HG02943 (cell line): ENCODE measurements around the gene SETD1B.
"Not testable (repeated sequence)": the region's sequence is repeated elsewhere in the genome, so short reads cannot be mapped to it uniquely, and the experiment has no call there.

Experiments
- ATAC-seq: cut with Tn5 transposase; IDR thresholded peaks from one replicate; pipeline ENCODE4 v1.9.1; 2021; ENCODE audit warnings: mild to moderate bottlenecking, low read depth, moderate library complexity; ENCODE audit not compliant: unreplicated experiment

SETD1B gene

GRCh38 chr12:121843236-121843982, 39.6 kb downstream of the SETD1B start:
- ATAC-seq, result no peak

DNA sequence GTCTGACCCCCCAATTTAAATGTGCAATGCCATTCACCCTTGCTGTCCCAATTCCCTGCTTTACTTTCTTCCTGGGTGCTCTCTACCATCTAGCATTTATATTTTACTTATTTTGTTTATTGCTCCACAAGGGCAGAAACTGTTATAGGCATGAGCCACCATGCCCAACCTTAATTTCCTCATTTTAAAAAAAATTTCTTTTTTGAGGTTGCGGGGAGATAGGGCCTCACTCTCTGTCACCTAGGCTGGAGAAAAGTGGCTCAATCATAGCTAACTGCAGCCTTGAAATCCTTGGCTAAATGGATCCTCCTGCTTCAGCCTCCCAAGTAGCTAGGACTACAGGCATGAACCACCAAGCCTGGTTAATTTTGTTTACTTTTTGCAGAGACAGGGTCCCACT, 41.9 kb downstream of the SETD1B start:
- no peak for ATAC-seq

DNA sequence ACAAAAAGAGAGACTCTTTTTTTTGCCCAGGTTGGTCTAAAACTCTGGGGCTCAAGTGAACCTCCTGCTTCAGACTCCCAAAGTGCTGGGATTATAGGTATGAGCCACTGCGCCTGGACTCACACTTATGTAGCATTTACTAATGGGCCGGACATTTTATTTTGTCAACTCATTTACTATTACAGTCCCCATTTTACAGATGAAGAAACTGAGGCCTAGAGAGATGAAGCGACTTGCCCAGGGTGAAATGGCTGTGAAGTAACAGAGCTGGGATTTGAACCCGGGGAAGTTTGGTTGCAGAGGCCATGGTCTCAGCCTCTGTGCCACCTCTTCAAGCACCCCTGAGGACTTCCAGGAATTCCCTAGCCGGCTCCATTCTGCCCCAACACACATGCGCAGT, 45.4 kb downstream of the SETD1B start:
- no peak for ATAC-seq

DNA sequence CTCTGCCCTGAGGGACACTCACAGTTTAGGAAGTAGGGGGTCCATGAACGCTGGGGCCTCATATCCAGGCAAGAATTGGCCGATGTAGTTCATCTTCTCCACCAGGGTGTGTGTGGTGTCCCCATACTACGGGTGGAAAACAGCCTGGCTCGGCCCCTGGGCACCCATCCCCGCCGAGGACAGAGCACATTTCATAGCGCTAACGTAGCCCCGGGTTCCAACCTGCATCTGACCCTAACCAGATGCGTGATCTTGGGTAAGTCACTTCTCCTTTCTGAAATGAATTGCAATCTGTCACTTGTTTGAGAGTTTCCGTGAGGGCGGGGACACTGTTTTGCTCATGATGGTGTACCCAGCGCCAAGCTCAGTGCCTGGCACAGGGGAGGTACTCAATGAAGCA, 45.9 kb downstream of the SETD1B start:
- ATAC-seq, result no peak

DNA sequence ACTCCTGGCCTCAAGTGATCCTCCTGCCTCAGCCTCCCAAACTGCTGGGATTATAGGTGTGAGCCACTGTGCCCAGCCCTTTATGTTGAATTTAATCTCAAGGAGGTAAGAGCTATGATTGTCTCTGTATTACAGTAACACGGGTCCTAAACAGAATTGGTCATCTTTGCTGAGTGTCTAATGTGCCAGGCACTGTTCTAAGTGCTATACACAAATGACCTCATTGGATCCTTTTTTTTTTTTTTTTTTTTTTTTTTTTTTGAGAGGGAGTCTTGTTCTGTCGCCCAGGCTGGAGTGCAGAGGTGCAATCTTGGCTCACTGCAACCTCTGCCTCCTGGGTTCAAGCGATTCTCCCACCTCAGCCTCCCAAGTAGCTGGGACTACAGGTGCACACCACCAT, 48.6 kb downstream of the SETD1B start:
- ATAC-seq, result not testable (repeated sequence)

- ATAC-seq, result no peak
Measured at GRCh38 chr12:121857322-121858246, 53.8 kb downstream of the SETD1B start.

DNA sequence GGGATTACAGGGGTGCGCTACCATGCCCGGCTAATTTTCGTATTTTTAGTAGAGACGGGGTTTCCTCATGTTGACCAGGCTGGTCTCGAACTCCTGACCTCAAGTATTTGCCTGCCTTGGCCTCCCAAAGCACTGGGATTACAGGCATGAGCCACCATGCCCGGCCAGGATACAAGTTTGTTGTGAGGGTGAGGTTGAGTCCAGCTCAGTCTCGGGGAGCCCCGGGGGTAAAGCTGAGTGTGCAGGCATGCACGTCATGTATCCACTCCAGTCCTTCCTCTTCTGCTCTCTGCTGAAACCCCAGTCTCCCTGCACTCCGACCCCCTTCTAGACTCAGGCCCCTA, 54.5 kb downstream of the SETD1B start:
- ATAC-seq, result no peak

DNA sequence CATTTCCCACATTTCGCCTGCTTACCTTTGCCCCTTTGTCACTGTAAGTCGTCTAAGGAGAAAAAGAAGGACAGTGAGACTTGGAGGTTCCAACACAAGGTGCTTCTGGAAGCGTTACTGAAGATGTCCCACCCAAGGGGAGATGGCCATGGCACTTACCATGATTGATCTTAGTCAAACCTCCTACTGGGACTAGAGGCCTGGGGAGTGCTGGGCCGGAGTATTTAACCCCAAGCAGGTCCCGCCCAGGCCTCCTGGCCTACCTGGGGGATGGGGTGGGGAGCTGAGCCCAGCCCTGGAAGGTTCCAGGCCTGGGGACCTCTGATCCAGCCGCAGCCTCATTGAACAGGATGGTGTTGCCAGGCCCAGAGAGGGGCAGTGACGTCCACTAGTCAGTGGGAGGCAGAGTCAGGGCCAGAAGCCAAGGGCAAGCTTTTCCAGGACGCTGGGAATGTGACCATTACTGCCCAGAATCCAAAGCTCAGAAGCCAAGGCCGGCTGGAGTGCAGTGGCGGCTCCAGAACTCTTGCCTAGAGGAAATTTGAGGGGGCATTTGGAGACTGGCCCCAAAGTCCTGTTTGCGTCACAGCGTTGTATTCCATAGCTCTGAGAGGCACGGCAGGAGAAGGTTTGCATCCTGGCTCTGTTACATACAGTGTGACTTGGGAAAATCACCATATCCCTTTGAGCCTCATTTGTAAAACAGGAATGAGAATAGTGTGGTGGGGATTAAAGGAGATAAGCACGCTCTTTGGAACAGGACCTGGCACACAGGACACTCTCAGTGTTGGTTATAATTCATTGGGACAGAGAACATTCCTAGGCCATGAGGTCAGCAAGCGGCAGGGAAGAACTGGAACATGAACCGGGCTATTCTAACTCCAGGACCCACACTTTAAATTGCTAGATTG, 55.1 kb downstream of the SETD1B start, which contains the start of gene HPD:
Gene HPD (minus strand): TSS at position 198 of the 911 bp plus-strand sequence. CDS start 36 bp downstream, at position 162.
- ATAC-seq, result no peak

DNA sequence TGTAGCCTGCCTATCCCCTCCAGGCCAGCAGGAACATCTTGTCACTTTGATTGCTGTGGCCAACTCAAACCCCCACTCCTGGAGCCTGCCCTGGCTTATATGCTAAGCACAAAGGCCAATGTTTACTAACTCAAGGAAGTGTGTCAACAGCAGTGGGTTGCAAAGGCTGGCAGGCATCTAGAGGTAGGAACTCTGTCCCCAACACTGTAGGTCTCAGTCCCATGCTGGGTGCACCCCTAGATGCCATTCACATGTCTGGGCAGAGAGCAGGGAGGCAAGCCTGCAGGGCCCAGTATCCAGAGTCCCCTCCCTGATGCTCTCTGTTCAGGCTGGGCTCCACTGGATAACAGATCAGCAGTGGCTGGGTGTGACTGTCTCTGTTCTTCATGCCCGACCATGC, 56.4 kb downstream of the SETD1B start:
- no peak for ATAC-seq

DNA sequence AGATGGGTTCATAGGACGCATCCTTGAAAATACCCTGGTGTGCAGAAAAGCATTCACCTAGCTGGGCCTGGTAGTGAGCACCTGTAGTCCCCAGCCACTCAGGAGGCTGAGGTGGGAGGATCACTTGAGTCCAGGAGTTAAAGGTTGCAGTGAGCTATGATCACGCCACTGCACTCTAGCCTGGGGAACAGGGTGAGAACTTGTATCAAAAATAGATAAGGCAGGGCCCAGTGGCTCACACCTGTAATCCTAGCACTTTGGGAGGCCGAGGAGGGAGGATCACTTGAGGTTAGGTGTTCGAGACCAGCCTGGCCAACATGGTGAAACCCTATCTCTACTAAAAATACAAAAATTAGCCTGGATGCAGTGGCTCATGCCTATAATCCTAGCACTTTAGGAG, 56.9 kb downstream of the SETD1B start:
- not testable (repeated sequence) for ATAC-seq

GRCh38 chr12:121861636-121862254, 57.9 kb downstream of the SETD1B start:
- no peak for ATAC-seq

DNA sequence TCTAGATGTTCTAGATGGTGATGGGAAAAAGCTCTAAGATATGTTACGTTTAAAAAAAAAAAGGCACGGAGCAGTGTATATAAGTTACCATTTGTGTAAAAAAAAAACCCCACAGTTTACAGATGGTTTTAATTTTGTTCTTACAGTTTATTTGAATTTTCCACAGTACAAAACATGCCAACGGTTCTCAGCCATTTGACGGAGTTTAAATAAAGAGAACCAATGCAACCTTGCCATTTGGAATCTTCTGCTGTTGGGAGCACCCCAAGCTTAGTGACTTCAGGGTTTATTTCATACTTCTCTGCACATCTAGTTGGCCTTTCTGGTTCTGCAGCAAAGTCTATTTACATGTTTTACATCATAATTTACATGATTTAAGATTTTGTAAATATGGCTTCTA, 62.5 kb downstream of the SETD1B start:
- no peak for ATAC-seq

DNA sequence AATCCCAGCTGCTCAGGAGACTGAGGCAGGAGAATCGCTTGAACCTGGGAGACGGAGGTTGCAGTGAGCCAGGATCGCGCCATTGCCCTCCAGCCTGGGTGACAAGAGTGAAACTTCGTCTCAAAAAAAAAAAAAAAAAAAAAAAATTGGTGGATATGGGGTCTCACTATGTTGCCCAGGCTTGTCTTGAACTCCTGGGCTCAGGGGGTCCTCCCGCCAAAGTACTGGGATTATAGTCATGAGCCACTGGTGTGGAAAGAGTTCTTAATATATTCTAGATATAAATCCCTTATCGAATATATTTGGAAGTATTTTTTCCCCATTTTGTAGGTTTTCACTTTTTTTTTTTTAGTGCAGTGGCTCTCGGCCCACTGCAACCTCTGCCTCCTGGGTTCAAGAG, 65.4 kb downstream of the SETD1B start:
- not testable (repeated sequence) for ATAC-seq

GRCh38 chr12:121871467-121871866, 67.7 kb downstream of the SETD1B start:
- ATAC-seq, result no peak

- no peak for ATAC-seq
Measured at GRCh38 chr12:121872546-121873215, 68.9 kb downstream of the SETD1B start.

DNA sequence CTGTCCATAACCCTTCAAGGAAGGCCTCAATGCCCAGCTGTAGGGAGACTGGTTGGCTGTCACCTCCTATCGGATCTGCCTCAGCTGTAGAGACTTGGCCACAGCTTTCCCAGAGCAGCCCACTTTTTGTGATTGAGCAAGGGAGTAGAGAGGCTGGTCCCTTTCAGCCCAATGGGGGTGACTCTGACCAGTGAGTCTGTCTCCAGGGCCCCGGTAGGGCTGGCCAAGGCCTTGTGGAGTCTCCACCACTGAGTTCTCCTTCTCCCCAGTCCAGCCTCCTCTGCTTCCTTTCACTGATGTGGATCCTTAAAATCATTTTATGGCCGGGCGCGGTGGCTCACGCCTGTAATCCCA, 69.4 kb downstream of the SETD1B start:
- ATAC-seq, result no peak

DNA sequence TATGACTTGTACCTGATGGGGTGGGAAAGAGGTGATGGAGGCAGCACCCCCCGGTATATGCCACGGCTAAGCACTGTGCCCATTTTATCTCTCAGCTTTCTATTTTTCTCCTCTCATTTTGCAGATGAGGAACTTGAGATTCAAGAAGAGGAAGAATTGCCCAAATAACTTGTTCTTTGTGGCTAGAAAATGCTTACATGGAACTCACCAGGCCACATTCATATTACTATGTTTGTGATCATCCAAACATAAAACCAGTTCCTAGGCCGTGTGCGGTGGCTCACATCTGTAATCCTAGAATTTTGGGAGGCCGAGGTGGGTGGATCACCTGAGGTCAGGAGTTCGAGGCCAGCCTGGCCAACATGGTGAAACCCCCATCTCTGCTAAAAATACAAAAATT, 70.3 kb downstream of the SETD1B start:
- no peak for ATAC-seq

DNA sequence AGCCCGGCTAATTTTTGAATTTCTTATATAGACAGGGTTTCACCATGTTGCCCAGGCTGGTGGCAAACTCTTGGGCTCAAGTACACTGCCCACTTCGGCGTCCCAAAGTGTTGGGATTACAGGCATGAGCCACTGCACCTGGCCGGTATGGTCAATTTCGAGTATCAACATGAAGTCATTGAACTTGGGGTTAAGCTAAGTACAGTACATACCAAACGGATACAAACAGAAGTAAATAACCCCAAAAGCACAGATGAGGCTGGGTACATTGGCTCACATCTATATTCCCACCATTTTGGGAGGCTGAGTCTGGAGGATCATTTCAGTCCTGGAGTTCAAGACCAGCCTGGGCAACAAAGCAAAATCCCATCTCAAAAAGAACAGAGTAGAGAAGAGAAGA, 71.8 kb downstream of the SETD1B start:
- ATAC-seq, result no peak

DNA sequence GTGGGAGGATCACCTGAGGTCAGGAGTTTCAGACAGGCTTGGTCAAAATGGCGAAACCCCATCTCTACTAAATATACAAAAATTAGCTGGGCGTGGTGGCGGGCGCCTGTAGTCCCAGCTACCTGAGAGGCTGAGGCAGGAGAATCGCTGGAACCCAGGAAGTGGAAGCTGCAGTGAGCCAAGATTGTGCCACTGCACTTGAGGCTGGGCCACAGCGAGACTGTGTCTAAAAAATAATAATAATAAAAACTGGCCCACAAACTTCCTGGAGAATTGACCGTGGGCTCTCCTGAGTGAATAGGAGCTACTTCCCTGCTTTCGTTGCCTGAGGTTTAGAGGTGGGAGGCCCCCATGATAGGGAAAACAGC, 72.3 kb downstream of the SETD1B start:
- ATAC-seq, result not testable (repeated sequence)
